Pancreas (tissue), 10 donors: Measurements from ENCODE around the gene RHOB. TPM values are rescaled to one million over a fixed set of nuclear protein-coding genes. Genes with fewer than 3 reads are reported as not detected.

ENCODE experiments used
- ATAC-seq, 4 donors: fragments of 200-7000 bp; cut with Tn5 transposase; one replicate each; pipeline versions ENCODE4 v1.8.0 to v1.9.1; 2020; ENCODE audit warnings: mild to moderate bottlenecking in 4 of 4, moderate library complexity in 4 of 4
- DNase-seq, 6 donors: peaks; one replicate each; pipeline ENCODE4 v3.0.0-alpha.2; 2020
- FAIRE-seq: peaks from 2 replicates; lab custom pipeline; 2012; peaks lifted over from hg19 to GRCh38; lab: Jason Lieb, UNC
- H3K27ac ChIP-seq, 4 donors: fragments of 200-600 bp; sonication (generic); 1 replicate in 3 of 4; 2 replicates in 1 of 4; pipeline versions ENCODE4 v1.5.0 to v1.8.0; 2020
- H3K27me3 ChIP-seq, 4 donors: fragments of 200-600 bp; one replicate each; pipeline ENCODE4 v1.8.0; 2021
- H3K36me3 ChIP-seq, 3 donors: fragments of 200-600 bp; sonication (generic) in 1 of 3; one replicate each; pipeline versions ENCODE4 v1.5.0 to v1.8.0; 2020 to 2021
- H3K4me1 ChIP-seq, 3 donors: fragments of 200-600 bp; one replicate each; pipeline ENCODE4 v1.8.0; 2021
- H3K4me3 ChIP-seq, 4 donors: fragments of 200-600 bp; sonication (generic) in 2 of 4; one replicate each; pipeline versions ENCODE4 v1.5.0 to v1.8.0; 2020 to 2021
- H3K9me3 ChIP-seq, 4 donors: fragments of 200-600 bp; one replicate each; pipeline ENCODE4 v1.8.0; 2021
- WGBS, 2 donors: extraction: QIAGEN DNeasy Blood & Tissue Kit; methylation state at CpG; one replicate each; pipeline ENCODE4 v1.1.7; 2013; 5-methylcytosine and 5-hydroxymethylcytosine counted together
- intact Hi-C, 3 donors: fragments of 100-400 bp; cut with DNase I; formaldehyde crosslinking; loops; one replicate each; pipeline versions ENCODE4 v1.11.1 to v1.14.2; 2022
- polyA plus RNA-seq, 2 donors: library from polyadenylated mRNA; stranded (reverse); fragments of 200-250 nt; gene quantifications; one replicate each; pipeline ENCODE4 v1.2.3, GENCODE V29; 2013
- total RNA-seq, 6 donors: library from RNA; stranded (reverse); fragmentation: NEBNext Ultra II Directional in 4 of 6; extraction: Animal tissue kit (Norgen Biotek cat#: 25700) in 4 of 6; gene quantifications; one replicate each; pipeline versions ENCODE4 v1.2.1 to v1.2.4, GENCODE V29; 2021 to 2023
- TF ChIP-seq, protein P1 (sequence below), 4 donors: fragments of 200-600 bp; sonication (generic) in 3 of 4; IDR thresholded peaks; one replicate each; pipeline versions ENCODE4 v1.5.0 to v1.8.0; 2021; ENCODE audit warnings: antibody characterized with exemption in 4 of 4
- donor health status: healthy with polysubstance abuse.
- donor health status: DM: no; HTN: no; CAD: no; lungs with moderate emphysema.
- donor health status: DM: no; HTN: no; CAD: no.
- donor health status: control.
- donor health status: control.
- donor health status: Bipolar disorder and iron deficiency.
- donor health status: DM: yes; HTN: yes; CAD: no.
- donor health status: DM: no; HTN: no; CAD: no.
- donor health status: DM: no; HTN: no; CAD: no.
- donor health status: DM: yes; HTN: yes; CAD: no.

RHOB gene
- total and polyA plus RNA-seq, 8 donors: 27.5 to 98.5 (median 56.5) TPM

DNA sequence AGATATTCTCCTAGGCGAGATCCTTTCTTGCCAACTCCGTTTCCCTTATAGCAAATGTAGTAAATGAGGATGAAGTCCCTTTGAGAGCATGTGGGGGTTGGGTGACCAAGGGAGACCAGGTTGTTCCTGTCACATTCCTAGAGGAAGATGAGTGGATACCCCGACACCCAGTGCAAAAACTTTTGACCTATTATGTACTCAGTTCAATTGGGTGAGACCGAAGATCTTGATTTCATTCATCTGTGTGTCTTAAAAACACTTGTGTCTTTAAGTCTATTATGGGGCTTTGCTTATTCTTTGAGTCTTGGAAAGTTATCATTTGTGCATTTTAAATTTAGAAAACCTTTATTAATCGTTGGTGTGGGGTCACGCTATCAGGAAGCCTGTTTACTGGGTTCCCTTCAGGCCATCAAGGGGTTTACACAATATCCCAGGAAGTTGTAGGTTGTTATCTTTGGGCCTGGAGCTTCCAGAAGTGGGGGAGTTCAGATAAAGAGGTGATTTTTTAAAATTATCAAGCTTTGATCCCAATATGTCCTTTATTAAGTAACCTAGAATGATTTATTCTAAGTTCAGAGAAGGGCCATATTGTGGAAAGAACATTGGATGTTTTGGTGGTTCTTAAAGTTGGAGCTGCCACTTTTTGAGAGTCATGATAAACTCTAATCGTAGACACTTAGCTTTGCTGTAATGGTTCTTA is 2.8 kb downstream of the RHOB start:
- FAIRE-seq: no peak
- DNase-seq: no peak
- TF ChIP-seq, protein P1, sequence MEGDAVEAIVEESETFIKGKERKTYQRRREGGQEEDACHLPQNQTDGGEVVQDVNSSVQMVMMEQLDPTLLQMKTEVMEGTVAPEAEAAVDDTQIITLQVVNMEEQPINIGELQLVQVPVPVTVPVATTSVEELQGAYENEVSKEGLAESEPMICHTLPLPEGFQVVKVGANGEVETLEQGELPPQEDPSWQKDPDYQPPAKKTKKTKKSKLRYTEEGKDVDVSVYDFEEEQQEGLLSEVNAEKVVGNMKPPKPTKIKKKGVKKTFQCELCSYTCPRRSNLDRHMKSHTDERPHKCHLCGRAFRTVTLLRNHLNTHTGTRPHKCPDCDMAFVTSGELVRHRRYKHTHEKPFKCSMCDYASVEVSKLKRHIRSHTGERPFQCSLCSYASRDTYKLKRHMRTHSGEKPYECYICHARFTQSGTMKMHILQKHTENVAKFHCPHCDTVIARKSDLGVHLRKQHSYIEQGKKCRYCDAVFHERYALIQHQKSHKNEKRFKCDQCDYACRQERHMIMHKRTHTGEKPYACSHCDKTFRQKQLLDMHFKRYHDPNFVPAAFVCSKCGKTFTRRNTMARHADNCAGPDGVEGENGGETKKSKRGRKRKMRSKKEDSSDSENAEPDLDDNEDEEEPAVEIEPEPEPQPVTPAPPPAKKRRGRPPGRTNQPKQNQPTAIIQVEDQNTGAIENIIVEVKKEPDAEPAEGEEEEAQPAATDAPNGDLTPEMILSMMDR (IDR thresholded peaks at IDR 0.05): no peak
- H3K4me3 ChIP-seq: peak overlapping the region in 3 of 4 donors; percentile 2 to 100 (median 85)
- H3K27ac ChIP-seq: peak overlapping the region; percentile 20 to 97 (median 67)
- ATAC-seq: no peak
- peaks cover 3 to 13% (median 9%) of the 10 kb centered on the region in 3 donors for H3K4me1 ChIP-seq
- 68 to 70% methylated on average over 7 of the region's 7 CpGs for WGBS, 2 donors
- no peaks in the 10 kb centered on the region for H3K9me3 ChIP-seq
- intact Hi-C loops: no loop called here
- no peaks in the 10 kb centered on the region for H3K36me3 ChIP-seq
- H3K27me3 ChIP-seq: no peaks in the 10 kb centered on the region

DNA sequence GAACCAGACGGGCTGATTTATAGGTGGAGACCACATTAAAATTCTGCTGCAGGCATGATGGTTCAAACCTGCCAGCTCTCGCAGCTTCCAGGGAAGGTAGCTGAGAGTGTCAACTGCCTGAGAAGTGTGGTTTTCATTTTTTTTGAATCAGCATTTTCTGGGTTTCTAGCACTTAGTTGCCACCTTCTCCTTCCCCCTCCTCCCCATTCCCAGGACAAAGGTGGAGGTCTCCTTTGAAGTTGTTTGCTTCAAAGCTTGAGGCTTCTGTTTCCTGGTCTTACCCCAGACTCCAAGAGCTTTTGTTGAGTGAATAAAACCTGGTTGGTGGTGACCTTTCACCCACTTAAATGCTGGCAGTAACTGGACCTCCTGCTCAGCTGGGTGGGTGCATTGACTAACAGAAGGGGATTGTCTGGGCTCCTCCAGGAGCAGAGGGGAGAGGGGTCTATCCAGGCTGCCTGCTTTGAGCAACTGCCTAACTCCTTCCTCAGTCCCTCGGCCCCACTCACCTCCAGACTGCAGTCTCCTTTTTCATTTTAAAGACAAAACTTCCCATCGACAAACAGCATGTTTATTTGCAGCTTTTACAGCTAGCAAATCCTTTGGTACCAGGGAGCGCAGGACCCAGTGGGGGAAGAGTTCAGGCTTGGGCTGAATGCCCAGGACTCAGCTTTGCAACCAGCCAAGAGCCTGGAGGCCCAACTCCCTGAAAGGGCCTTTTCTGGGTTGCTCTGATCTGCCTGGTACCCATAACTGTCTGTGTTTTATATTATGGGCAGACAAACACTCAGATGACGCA is 3.5 kb downstream of the RHOB start:
- TF ChIP-seq, protein P1 (IDR thresholded peaks at IDR 0.05): no peak
- WGBS, 2 donors: 57 to 59% methylated on average over 6 of the region's 6 CpGs
- FAIRE-seq (no peak), ATAC-seq (peak in 1 of 4 donors; percentile 2), DNase-seq (peak in 3 of 6 donors; percentile 23 to 47 (median 39))
- no peaks in the 10 kb centered on the region for H3K27me3 ChIP-seq
- no peaks in the 10 kb centered on the region for H3K36me3 ChIP-seq
- H3K4me1 ChIP-seq: peaks cover 3 to 9% (median 9%) of the 10 kb centered on the region in 3 donors
- peak overlapping the region in 3 of 4 donors; percentile 2 to 100 (median 85) for H3K4me3 ChIP-seq
- intact Hi-C loops: no loop called here
- peak overlapping the region; percentile 20 to 97 (median 67) for H3K27ac ChIP-seq
- no peaks in the 10 kb centered on the region for H3K9me3 ChIP-seq

DNA sequence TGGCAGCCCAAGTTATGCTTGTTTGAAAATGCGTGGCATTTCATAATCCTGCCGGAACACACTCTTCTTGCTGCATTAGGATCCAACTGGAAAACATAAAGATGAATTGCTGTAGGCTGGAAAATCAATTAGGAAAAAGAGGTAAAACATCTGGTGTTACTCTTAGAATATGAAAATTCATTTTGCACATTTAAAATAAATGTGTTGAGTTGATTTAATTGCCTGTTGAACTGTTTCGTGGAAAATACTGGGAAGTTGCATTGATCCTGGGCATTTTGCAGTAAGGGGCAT is 4.1 kb downstream of the RHOB start:
- WGBS, 2 donors: 61 to 65% methylated on average over 3 of the region's 3 CpGs
- TF ChIP-seq, protein P1 (IDR thresholded peaks at IDR 0.05): no peak
- no peak for FAIRE-seq

DNA sequence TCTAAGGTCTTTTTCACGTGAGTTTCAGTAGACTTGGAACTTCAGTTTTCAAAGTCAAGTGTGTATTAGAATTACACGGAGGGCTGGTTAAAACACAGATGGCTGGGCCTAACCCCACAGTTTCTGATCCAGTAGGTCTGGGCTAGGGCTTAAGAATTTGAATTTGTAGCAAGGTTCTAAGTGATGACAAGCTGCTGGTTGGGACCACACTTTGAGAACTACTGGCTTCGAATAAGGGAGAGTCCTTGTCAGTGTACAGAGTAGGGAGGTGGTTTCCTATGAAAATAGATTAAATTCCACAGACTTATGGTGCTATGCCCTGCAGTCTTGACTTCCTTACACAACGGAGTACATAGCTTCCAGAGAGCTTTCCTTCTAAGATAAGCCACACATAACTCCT is 4.5 kb downstream of the RHOB start:
- 67 to 78% methylated on average over 4 of the region's 4 CpGs for WGBS, 2 donors
- H3K27ac ChIP-seq: peak overlapping the region in 1 of 4 donors; percentile 66
- DNase-seq: no peak
- TF ChIP-seq, protein P1 (IDR thresholded peaks at IDR 0.05): no peak
- no peak for FAIRE-seq
- H3K9me3 ChIP-seq: no peaks in the 10 kb centered on the region
- no peaks in the 10 kb centered on the region for H3K36me3 ChIP-seq
- ATAC-seq: no peak
- intact Hi-C loops: no loop called here
- peaks cover 3 to 9% (median 9%) of the 10 kb centered on the region in 3 donors for H3K4me1 ChIP-seq
- no peaks in the 10 kb centered on the region for H3K27me3 ChIP-seq
- H3K4me3 ChIP-seq: no peak overlapping the region

More for the DNA sequence above, 4.1 kb downstream of the RHOB start:
- Histone ChIP-seq H3K27me3 (no peaks in the 10 kb centered on the region), H3K9me3 (no peaks in the 10 kb centered on the region), H3K4me1 (peaks cover 3 to 9% (median 9%) of the 10 kb centered on the region in 3 donors), H3K4me3 (no peak overlapping the region), H3K36me3 (no peaks in the 10 kb centered on the region), H3K27ac (peak overlapping the region in 3 of 4 donors; percentile 66 to 97 (median 68))
- DNase-seq (no peak), ATAC-seq (no peak)
- intact Hi-C loops: no loop called here
